ENCODE measurements around the gene CEBPG. TPM values are rescaled to one million over a fixed set of nuclear protein-coding genes. Genes with fewer than 3 reads are reported as not detected.

Gene CEBPG
- total RNA-seq, 3 donors from 2014 or later, result 47.8 to 68.5 (median 58.2) TPM

GRCh38 chr19:33382006-33382405, 8.5 kb downstream of the CEBPG start:
- Histone ChIP-seq H3K9me3 (no peaks in the 10 kb centered on the region), H3K36me3 (ENCODE audit: low read depth) (no peaks in the 10 kb centered on the region), H3K4me3 (no peak overlapping the region), H3K4me1 (ENCODE audit: low read depth) (peaks cover 8% of the 10 kb centered on the region)
- intact Hi-C loops (cut with DNase I, micrococcal nuclease), result no loop called here
- TF ChIP-seq, protein P1, sequence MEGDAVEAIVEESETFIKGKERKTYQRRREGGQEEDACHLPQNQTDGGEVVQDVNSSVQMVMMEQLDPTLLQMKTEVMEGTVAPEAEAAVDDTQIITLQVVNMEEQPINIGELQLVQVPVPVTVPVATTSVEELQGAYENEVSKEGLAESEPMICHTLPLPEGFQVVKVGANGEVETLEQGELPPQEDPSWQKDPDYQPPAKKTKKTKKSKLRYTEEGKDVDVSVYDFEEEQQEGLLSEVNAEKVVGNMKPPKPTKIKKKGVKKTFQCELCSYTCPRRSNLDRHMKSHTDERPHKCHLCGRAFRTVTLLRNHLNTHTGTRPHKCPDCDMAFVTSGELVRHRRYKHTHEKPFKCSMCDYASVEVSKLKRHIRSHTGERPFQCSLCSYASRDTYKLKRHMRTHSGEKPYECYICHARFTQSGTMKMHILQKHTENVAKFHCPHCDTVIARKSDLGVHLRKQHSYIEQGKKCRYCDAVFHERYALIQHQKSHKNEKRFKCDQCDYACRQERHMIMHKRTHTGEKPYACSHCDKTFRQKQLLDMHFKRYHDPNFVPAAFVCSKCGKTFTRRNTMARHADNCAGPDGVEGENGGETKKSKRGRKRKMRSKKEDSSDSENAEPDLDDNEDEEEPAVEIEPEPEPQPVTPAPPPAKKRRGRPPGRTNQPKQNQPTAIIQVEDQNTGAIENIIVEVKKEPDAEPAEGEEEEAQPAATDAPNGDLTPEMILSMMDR (IDR thresholded peaks at IDR 0.05), result no peak
- DNase-seq, result no peak
- ATAC-seq, result no peak

GRCh38 chr19:33382982-33383381, 9.5 kb downstream of the CEBPG start:
- intact Hi-C loops (cut with DNase I, micrococcal nuclease), result no loop called here
- H3K4me3 ChIP-seq, result no peak overlapping the region
- H3K9me3 ChIP-seq, result no peaks in the 10 kb centered on the region
- peaks cover under 1% of the 10 kb centered on the region for H3K4me1 ChIP-seq (ENCODE audit: low read depth)
- DNase-seq (no peak), ATAC-seq (no peak)
- no peaks in the 10 kb centered on the region for H3K36me3 ChIP-seq (ENCODE audit: low read depth)
- TF ChIP-seq, protein P1 (IDR thresholded peaks at IDR 0.05), result no peak

GRCh38 chr19:33383720-33384292, 10.3 kb downstream of the CEBPG start:
- peaks cover 8% of the 10 kb centered on the region for H3K4me1 ChIP-seq (ENCODE audit: low read depth)
- ATAC-seq, result no peak
- TF ChIP-seq, protein P1 (IDR thresholded peaks at IDR 0.05), result no peak
- intact Hi-C loops (cut with DNase I, micrococcal nuclease), result no loop called here
- DNase-seq, result no peak
- no peak overlapping the region for H3K4me3 ChIP-seq
- H3K9me3 ChIP-seq, result no peaks in the 10 kb centered on the region
- H3K36me3 ChIP-seq (ENCODE audit: low read depth), result no peaks in the 10 kb centered on the region

DNA sequence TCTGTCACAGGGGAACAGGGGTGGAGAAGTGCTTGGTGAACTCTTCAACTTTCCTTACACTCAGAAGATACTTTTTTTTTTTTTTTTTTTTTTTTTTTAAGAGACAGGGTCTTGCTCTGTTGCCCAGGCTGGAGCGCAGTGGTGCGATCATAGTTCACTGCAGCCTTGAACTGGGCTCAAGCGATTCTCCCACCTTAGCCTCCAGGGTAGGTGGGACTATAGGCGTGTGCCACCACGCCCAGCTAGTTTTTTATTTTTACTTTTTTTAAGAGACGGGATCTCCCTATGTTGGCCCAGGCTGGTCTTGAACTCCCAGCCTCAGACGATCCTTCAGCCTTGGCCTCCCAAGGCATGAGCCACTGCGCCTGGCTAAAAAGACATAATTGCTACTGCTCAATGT, 11.5 kb downstream of the CEBPG start:
- H3K9me3 ChIP-seq, result no peaks in the 10 kb centered on the region

GRCh38 chr19:33385956-33386355, 12.4 kb downstream of the CEBPG start:
- Histone ChIP-seq H3K9me3 (no peaks in the 10 kb centered on the region), H3K4me3 (no peak overlapping the region), H3K4me1 (ENCODE audit: low read depth) (peaks cover 25% of the 10 kb centered on the region), H3K36me3 (ENCODE audit: low read depth) (no peaks in the 10 kb centered on the region)
- DNase-seq, result no peak
- ATAC-seq, result no peak
- TF ChIP-seq, protein P1 (IDR thresholded peaks at IDR 0.05), result no peak
- intact Hi-C loops (cut with DNase I, micrococcal nuclease), result no loop called here

More for the DNA sequence above, 11.5 kb downstream of the CEBPG start:
- intact Hi-C loops (cut with DNase I, micrococcal nuclease), result no loop called here
- TF ChIP-seq, protein P1 (IDR thresholded peaks at IDR 0.05), result no peak
- no peak overlapping the region for H3K4me3 ChIP-seq
- DNase-seq, result no peak
- no peak for ATAC-seq
- H3K36me3 ChIP-seq (ENCODE audit: low read depth), result no peaks in the 10 kb centered on the region
- H3K4me1 ChIP-seq (ENCODE audit: low read depth), result peaks cover 18% of the 10 kb centered on the region

Data from mucosa of descending colon (tissue), 3 donors.